Tibial nerve (tissue), 4 donors: ENCODE data around the gene ALAS1.

ENCODE experiments used
- EP300 ChIP-seq, 2 donors: sonication (generic); formaldehyde crosslinking; IDR thresholded peaks; one replicate each; pipeline ENCODE4 v1.6.1; 2017; ENCODE audit warnings: antibody characterized with exemption in 2 of 2, mild to moderate bottlenecking in 1 of 2
- TF ChIP-seq, protein P1 (sequence below), 5 experiments: fragments of 200-600 bp in 3 of 5; fragments of 450-650 bp in 2 of 5; sonication (generic) in 3 of 5; IDR thresholded peaks; one replicate each; pipeline ENCODE4 v1.5.1; 2016 to 2019; ENCODE audit warnings: antibody characterized with exemption in 5 of 5, mild to moderate bottlenecking in 3 of 5, moderate library complexity in 2 of 5

DNA sequence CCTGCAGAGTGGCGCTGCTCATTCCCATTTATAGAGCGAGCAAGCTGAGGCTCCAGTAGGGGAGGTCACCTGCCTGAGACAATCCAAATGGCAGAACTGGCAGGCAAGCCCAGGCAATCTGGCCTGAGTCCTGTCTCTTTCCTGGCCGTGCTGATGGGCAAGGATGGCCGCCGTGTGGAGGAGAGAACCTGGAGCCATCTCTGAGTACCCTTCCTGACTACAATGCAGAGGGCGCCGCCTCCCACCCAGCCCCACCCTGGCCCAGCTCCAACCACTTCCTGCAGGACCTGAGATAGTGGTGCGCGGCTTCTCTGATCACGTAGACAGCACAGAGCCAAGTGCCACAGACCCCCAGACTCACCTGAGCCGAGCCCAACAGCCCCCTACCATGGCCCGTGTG lies 20.5 kb downstream of the ALAS1 start:
- TF ChIP-seq, protein P1, sequence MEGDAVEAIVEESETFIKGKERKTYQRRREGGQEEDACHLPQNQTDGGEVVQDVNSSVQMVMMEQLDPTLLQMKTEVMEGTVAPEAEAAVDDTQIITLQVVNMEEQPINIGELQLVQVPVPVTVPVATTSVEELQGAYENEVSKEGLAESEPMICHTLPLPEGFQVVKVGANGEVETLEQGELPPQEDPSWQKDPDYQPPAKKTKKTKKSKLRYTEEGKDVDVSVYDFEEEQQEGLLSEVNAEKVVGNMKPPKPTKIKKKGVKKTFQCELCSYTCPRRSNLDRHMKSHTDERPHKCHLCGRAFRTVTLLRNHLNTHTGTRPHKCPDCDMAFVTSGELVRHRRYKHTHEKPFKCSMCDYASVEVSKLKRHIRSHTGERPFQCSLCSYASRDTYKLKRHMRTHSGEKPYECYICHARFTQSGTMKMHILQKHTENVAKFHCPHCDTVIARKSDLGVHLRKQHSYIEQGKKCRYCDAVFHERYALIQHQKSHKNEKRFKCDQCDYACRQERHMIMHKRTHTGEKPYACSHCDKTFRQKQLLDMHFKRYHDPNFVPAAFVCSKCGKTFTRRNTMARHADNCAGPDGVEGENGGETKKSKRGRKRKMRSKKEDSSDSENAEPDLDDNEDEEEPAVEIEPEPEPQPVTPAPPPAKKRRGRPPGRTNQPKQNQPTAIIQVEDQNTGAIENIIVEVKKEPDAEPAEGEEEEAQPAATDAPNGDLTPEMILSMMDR (IDR thresholded peaks at IDR 0.05): no peak
- TF ChIP-seq EP300 (IDR thresholded peaks at IDR 0.05): no peak
